ENCODE measurements around the gene PRICKLE2.

GRCh38 chr3:64049832-64050231, 175.4 kb downstream of the PRICKLE2 start:
- TF ChIP-seq TAF1 (IDR thresholded peaks at IDR 0.05; ENCODE audit: low read depth, low read length) (no peak), POLR2A (IDR thresholded peaks at IDR 0.05; ENCODE audit: low read depth, low read length) (no peak), POLR2AphosphoS5 (IDR thresholded peaks at IDR 0.05; ENCODE audit: low read depth, low read length) (no peak), SPI1 (IDR thresholded peaks at IDR 0.05; ENCODE audit: low read depth, low read length) (no peak), PAX5 (IDR thresholded peaks at IDR 0.05; ENCODE audit: insufficient read depth, low read length, severe bottlenecking) (no peak)

Data from GM12891 (cell line).